ENCODE data around the gene TTC33.

Gene TTC33

DNA sequence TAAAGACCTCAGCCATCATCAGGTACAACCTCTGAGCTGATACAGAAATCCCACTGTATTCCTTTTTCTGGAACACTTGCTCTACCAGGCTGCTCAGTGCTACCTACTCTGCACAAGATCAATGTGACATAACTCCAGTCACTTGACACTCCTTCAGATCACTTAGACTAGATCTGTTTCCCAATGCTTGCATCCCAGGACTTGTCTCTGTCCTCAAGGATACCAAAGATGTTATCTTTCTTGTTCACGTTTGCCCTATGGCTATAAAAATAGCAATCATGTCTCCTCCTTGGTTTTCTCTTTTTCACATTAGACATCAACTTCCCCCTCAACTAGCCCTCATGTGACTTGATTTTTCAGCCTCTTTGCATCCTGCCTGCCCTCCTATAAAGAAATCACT, 264.1 kb downstream of the TTC33 start:
- in situ Hi-C loops (cut with MboI; ENCODE audit: low sequenced_read_pairs) = no loop called here

DNA sequence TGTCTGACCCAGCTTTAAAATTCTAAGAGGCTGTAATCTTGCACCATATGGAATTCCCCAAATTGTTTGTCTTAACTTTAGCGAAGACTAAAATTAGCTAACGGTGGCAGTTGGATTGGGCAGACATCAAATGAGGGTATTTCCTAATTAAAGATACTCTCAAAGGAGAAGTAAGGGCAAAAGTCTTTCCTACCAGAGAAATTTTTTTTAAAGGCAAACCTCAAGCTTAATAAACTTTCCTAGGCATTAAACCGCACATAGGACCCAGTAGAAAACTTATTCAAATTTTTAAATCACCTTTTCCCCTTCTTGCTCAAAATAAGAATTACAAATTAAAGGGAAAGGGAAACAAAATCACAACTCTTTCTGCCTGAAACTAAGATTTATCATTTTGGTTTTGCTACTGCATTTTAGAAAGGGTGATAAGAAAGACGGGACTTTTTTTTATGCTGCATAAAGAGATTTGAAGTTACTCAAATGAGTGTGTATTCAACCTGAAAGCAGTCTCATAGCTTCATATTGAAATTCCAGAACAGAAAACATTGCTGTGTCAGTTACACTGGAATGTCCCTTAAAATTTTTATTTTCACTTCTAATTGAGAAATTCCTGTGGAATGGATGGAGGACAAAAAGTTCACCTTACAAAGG, 265.2 kb downstream of the TTC33 start:
- in situ Hi-C loops (cut with MboI; ENCODE audit: low sequenced_read_pairs) = no loop called here

DNA sequence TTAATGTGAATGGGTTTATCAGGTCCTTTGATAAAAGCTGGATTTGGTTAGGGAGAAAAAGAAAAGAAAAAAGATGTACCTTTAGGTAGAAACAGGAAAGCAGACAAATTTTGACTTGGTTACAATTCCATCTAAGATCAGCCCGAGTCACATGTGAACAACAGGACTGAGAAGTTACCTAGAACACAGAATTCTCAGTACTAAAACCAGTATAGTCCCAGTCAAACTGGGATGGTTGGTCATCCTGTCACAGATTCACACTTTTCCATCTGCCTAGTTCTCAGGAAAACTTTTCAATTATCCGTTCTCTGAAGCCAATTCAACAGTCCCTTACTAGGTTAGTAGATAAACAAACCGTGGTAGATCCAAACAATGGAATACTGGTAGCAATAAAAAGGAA, 266.3 kb downstream of the TTC33 start:
- in situ Hi-C loops (cut with MboI; ENCODE audit: low sequenced_read_pairs) = no loop called here

DNA sequence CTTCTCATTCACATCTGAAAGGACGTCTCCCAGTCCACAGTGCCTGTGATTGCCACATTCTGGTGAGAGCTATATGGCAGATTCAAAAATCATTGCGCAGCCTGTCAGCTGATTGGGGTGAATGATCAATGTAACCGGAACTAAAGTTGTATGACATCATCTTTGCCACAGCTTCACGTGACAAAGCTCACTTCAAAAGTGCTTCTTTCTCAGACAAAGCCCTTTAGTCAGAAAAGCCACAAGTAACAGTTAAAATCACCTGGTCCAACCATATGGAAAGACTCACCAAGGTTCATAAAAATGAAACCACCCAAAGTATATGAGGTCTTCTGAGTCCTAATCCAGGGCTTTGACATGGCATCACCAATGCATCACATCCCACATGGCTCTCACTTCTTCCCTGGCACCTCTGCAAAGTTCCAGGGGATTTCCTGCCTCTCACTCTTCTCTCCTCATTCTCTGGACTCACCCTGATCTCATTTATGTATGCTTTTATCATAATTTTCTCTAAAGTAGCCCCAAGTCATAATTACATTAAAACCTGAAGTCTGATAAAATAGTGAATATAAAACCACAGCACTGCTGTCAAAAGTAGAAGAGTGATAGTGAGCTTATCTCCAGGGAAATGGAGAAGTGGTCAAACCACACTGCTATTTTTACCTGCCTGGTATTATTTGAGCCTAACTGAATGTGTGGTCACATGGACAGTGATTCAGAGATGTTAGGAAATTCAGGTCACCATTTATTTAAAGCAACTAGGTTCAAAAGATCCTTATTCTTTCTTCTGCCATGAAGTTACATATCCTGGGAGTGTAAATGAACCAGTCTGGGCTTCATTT, 269.1 kb downstream of the TTC33 start:
- in situ Hi-C loops (cut with MboI; ENCODE audit: low sequenced_read_pairs) = no loop called here

DNA sequence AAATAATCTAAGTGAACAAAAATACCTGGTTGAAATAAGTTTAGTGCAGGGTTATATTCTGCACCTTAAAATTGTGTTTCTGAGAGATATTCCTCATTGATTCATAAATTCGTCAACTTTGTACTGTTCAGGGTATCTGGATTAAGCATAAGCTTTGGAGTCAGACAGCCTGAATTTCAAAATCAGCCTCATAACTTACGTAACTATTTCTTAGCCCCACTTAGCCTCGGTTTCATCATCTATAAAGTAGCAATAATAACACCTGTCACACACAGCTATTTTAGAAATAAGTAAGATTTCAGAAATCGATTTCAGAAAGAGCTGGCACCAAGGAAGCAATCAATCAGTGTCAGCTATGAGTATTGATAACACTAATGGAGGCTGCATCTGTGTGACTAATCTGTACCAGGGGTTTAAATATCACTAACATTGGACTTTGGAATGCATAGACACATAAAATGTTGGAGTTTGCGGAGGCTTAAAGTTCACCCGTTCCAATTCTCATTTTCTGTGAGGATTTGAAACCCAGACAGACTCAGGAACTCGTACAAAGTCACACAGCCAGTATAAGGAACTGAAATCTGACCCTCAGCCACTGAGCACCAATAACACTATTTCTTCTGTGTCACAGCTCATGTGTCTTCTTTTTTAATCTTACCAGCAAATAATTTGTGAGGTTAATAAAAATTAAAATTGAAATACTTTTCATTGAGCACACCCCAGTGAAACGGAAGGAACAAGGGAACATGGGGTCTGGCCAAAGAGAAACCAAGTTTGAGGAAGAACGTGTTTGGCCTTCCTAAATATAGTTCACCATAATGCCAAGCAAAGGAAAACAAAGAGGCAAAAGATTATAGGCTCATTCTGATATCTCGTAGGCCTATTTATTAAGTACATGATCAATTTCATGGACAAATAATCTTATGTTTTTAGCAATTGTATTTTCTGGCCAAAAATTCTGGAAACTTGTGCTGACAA, 270.5 kb downstream of the TTC33 start:
- in situ Hi-C loops (cut with MboI; ENCODE audit: low sequenced_read_pairs) = no loop called here

DNA sequence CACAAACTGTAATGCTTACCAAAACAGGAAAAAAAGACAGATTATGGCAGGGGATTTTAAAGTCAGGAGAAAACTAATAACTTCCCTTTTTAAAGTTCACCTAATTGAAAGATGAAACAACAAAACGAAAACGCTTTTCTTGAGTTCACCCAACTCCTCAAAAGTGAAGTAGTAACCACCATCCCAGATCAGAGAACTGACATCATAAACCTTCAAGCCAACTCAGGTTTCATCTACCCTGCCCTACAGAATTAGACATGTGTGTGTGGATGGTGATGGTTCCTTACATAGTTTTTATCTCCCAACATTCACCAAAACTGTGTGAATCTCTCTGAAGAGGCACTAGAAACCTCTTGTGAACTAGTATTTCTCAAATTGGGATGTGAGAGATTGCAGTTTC, 271.3 kb downstream of the TTC33 start:
- in situ Hi-C loops (cut with MboI; ENCODE audit: low sequenced_read_pairs) = no loop called here

DNA sequence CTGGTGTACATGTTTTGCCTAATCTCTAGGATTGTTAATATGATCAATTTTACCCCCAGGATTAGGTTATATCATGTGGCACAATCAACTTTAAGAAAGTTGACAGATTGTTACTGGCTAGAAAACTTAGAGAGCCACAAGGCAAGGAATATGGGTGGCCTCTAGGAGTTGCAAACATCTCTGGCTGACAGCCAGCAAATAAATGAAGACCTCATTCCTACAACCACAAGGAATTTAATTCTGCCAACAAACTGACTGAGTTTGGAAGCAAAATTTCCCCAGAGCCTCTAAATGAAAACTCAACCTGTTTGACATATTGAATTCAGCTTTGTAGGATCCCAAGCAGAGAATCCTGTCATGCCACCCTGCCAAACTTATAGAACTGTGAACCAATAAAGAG, 272.4 kb downstream of the TTC33 start:
- in situ Hi-C loops (cut with MboI; ENCODE audit: low sequenced_read_pairs) = no loop called here

DNA sequence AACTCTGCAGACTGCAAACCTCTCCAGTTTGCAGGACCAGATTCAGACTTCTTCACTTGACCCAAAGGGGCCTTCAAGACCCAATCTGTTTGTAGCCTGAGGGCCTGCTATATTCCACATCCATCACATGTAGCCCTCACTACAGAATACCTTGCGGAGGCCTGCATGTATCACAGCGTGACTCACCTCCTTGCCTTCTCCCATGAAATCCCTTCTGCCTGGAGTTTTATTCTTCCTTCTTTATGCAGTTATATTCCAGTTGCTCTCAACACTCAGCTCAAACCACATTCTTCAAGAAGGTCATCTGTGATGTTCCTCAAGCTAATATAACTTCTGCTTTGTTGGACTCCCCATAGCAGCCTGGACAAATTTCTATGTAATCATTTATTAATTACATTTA, 274.5 kb downstream of the TTC33 start:
- in situ Hi-C loops (cut with MboI; ENCODE audit: low sequenced_read_pairs) = no loop called here

DNA sequence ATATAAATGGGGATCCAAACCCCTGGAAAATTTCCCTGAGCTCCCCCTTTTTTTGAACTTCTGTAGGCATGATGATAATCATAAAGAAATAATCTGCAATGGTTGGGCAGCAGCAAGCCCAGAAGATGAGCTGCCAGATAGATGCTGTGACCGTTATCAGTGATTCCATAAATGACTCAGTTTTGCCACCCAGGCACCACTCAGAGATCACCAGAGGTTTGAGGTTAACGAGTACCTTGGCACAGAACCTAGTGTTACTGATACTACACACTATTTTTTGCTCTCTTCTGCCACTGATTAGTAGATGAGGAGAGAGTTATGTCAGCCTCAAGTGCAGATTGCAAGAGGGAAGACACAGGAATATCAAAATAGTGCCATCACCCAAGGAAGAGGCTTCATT, 275.4 kb downstream of the TTC33 start:
- in situ Hi-C loops (cut with MboI; ENCODE audit: low sequenced_read_pairs) = no loop called here

DNA sequence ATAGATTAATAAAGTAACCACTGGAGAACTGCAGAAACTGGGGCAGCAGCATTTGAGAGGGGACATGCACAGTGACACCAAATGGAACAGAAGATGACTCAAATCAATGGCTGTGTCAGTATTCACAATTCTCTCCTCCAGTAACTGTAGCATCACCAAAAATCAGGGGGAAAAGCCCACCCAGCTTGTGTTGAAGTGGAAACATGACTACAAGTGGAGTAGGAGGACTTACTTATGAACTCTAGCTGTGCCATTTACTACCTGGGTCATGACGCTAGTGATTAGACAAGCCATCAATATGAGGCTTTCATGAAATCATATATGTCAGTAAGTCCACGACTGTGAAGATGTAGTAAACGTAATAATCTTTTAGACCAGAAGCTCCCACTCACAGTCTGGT, 275.8 kb downstream of the TTC33 start:
- in situ Hi-C loops (cut with MboI; ENCODE audit: low sequenced_read_pairs) = no loop called here

DNA sequence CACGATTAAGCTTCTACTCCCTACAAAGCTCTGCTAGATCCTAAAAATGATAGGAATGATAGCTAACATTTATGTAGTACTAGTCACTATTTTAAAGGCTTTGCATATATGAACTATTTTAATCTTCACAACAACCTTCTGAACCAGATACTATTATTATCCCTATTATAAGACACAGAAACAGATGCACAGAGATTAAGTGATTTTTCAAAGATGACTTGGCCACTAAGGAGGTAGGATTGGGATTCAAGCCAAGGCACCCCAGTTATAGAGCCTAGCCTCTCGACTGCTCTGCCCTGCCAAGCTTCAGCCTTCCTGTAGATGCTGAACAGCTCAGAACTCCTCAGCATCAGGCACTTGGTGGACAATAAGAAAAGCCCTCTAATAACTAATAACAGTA, 277.0 kb downstream of the TTC33 start:
- in situ Hi-C loops (cut with MboI; ENCODE audit: low sequenced_read_pairs) = no loop called here

DNA sequence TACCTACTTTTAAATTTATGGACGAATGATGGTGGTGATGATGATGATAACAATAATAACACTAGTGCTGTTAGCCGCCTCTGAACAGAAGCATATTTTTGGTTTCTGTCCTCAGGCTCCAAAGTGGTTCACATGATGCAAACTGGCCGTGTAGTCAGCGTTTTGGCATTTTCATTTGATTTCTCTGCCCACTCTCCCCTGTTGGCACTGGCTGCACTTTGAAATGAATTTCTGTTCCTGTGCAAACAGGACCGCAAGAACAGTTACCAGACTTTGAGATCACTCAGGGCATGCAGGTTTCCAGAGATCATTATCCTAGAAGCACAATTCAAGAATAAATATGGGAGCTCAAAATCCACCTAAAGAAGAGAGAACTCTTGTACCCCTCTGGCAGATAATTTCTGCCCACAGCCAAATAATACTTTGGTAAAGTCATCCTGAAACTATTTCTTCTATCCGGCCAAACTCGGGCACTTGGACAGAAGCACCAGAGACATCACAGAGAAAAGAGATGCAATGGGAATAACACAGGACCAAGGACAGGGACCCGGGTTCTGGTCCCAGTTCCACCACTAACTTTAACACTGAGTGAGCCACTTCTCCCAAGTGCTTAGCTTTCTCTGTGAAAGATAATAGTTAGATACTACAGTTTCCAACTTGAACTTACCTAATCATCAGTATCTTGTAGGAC, 277.8 kb downstream of the TTC33 start:
- in situ Hi-C loops (cut with MboI; ENCODE audit: low sequenced_read_pairs) = no loop called here

DNA sequence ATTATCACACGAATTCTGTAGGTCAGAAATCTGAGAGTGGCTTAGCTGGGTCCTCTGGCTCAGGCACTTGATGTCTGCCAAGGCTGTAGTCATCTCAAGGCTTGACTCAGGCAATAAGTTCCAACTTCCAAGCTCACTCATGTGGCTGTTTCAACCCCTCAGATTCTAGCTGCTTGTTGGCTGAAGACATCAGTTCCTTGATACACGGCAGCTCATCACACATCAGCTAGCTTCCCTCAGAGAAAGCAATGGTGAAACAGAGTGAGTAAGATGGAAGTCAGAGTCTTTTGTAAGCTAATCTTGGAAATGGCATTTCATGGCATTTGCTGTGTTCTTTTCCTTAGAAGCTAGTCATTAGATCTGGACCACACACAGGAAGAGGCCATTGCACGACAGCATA, 280.2 kb downstream of the TTC33 start:
- in situ Hi-C loops (cut with MboI; ENCODE audit: low sequenced_read_pairs) = no loop called here

DNA sequence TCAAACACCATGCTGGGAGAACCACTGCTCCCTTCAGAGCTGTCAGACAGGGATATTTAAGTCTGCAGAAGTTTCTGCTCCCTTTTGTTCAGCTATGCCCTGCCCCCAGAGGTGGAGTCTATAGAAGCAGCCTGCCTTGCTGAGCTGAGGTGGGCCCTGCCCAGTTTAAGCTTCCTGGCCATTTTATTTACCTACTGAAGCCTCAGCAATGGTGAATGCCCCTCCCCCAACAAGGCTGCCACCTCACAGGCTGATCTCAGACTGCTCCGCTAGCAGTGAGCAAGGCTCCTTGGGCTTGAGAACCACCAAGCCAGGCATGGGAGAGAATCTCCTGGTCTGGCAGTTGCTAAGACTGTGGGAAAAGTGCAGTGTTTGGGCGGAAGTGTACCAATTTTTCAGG, 281.5 kb downstream of the TTC33 start:
- in situ Hi-C loops (cut with MboI; ENCODE audit: low sequenced_read_pairs) = no loop called here

DNA sequence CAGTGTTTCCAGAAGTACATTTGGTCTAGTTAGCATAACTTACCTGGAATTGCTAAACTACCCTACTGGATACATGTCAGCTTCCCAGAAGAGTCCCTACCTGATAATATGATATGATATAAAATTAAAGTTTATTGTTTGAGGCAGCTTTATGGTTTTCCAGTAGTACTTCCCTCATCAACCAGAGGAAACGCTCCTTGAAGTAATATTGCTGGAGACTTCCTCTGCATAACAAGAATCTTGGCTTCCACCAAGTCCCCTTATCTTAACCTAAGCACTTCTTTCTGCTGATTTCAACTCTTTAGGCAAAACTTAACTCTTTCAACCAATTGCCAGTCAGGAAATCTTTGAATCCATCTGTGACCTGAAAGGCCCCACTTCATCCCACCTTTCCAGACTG, 290.3 kb downstream of the TTC33 start:
- in situ Hi-C loops (cut with MboI; ENCODE audit: low sequenced_read_pairs) = no loop called here

DNA sequence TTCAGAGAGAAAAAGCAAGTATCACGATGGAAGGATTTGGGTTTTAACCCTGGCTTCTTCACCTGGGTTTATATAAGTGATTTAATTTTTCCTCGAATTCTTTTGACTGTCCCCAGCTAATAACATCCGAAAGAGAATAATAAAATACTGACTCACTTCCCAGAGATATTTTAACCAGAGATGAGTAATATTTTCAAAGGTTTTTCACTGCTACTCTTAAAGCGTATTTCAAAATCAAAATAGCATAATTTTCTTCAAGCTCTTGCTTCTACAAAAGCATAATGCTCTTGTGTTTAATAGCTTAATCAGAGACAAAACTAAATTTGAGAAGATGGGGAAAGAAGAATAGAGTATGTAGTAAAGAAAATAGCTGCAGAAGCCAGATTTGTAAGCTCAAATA, 291.2 kb downstream of the TTC33 start:
- in situ Hi-C loops (cut with MboI; ENCODE audit: low sequenced_read_pairs) = no loop called here
